ENCODE data around the gene GAREM1.
"Not testable (repeated sequence)": the region's sequence is repeated elsewhere in the genome, so short reads cannot be mapped to it uniquely, and the experiment has no call there.

The GAREM1 gene

GRCh38 chr18:32470714-32471633, at the start of gene GAREM1:
TSS of gene GAREM1 (minus strand) at chr18:32470882. CDS start at chr18:32470428, 454 bp downstream.
- peak; percentile 76 for DNase-seq (ENCODE audit: low spot score)

GRCh38 chr18:32511147-32511546, 40.5 kb upstream of the GAREM1 start:
- no peak for DNase-seq (ENCODE audit: low spot score)

GRCh38 chr18:32509111-32509510, 38.4 kb upstream of the GAREM1 start:
- DNase-seq (ENCODE audit: low spot score), result no peak

GRCh38 chr18:32507093-32507492, 36.4 kb upstream of the GAREM1 start:
- no peak for DNase-seq (ENCODE audit: low spot score)

GRCh38 chr18:32502014-32502413, 31.3 kb upstream of the GAREM1 start:
- DNase-seq (ENCODE audit: low spot score), result no peak

- DNase-seq (ENCODE audit: low spot score), result not testable (repeated sequence)
Measured at GRCh38 chr18:32501242-32501641, 30.6 kb upstream of the GAREM1 start.

- no peak for DNase-seq (ENCODE audit: low spot score)
Measured at GRCh38 chr18:32483002-32483401, 12.3 kb upstream of the GAREM1 start.

GRCh38 chr18:32482117-32482516, 11.4 kb upstream of the GAREM1 start:
- DNase-seq (ENCODE audit: low spot score), result no peak

- DNase-seq (ENCODE audit: low spot score), result no peak
Measured at GRCh38 chr18:32480581-32480980, 9.9 kb upstream of the GAREM1 start.

- DNase-seq (ENCODE audit: low spot score), result no peak
Measured at GRCh38 chr18:32478807-32479206, 8.1 kb upstream of the GAREM1 start.

GRCh38 chr18:32478317-32478716, 7.6 kb upstream of the GAREM1 start:
- no peak for DNase-seq (ENCODE audit: low spot score)

GRCh38 chr18:32476106-32476505, 5.4 kb upstream of the GAREM1 start:
- no peak for DNase-seq (ENCODE audit: low spot score)

- DNase-seq (ENCODE audit: low spot score), result not testable (repeated sequence)
Measured at GRCh38 chr18:32475069-32475468, 4.4 kb upstream of the GAREM1 start.

- DNase-seq (ENCODE audit: low spot score), result no peak
Measured at GRCh38 chr18:32473325-32473724, 2.6 kb upstream of the GAREM1 start.

GRCh38 chr18:32472841-32473240, 2.2 kb upstream of the GAREM1 start:
- DNase-seq (ENCODE audit: low spot score), result no peak

- DNase-seq (ENCODE audit: low spot score), result no peak
Measured at GRCh38 chr18:32470460-32470713, 295 bp downstream of the GAREM1 start.

GRCh38 chr18:32469691-32470459, 807 bp downstream of the GAREM1 start:
- DNase-seq (ENCODE audit: low spot score), result no peak

GRCh38 chr18:32469190-32469651, 1.5 kb downstream of the GAREM1 start:
- DNase-seq (ENCODE audit: low spot score), result no peak

- DNase-seq (ENCODE audit: low spot score), result no peak
Measured at GRCh38 chr18:32468147-32468845, 2.4 kb downstream of the GAREM1 start.

GRCh38 chr18:32461709-32462272, 8.9 kb downstream of the GAREM1 start:
- no peak for DNase-seq (ENCODE audit: low spot score)

- no peak for DNase-seq (ENCODE audit: low spot score)
Measured at GRCh38 chr18:32460171-32460731, 10.4 kb downstream of the GAREM1 start.
